HG03432 (cell line): ENCODE measurements around the gene SRGAP3.

Experiments
- ATAC-seq: cut with Tn5 transposase; IDR thresholded peaks from one replicate; pipeline ENCODE4 v1.9.1; 2021; ENCODE audit warnings: mild to moderate bottlenecking, moderate library complexity; ENCODE audit not compliant: unreplicated experiment

The SRGAP3 gene

DNA sequence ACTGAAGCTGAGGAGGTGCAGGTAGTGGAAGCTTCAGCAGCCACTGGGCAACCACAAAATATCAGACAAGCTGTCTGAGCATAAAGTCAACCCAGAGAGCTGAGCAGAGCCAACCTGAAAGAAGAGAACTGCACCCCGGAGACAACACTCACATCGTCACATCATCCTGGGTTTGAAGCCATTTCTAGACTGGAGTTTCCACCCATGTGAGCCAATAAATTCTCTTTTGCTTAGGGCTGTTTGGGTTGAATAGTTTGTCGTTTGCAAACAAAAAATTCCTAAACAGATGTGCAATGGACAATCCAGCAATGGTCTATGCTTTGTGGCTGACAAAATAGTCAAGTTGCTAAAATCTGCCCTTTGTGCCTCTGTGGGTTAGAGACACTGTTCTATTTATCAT, 270.9 kb downstream of the SRGAP3 start:
- ATAC-seq, result no peak

GRCh38 chr3:8976540-8977182, 272.8 kb downstream of the SRGAP3 start:
- no peak for ATAC-seq

GRCh38 chr3:8975081-8976020, 274.1 kb downstream of the SRGAP3 start:
- no peak for ATAC-seq

DNA sequence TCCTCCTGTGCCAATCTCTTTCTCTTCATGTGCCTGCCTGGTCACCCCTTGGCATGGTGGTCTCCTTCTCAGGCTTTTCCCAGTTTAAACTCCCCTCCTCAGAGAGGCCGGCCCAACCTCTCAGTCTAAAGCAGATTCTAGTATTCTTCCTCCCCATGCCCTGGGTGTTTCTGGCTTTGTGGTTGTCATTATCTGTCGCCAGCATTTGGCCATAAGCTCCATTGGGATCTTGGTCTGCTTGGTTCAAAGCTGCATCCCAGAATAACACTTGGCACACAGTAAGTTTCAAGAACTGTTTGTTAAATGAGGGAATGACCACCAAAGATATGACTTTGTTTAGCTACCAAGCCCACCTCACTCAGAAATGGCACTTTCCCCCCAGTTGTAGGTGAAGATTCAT, 275.0 kb downstream of the SRGAP3 start:
- no peak for ATAC-seq

DNA sequence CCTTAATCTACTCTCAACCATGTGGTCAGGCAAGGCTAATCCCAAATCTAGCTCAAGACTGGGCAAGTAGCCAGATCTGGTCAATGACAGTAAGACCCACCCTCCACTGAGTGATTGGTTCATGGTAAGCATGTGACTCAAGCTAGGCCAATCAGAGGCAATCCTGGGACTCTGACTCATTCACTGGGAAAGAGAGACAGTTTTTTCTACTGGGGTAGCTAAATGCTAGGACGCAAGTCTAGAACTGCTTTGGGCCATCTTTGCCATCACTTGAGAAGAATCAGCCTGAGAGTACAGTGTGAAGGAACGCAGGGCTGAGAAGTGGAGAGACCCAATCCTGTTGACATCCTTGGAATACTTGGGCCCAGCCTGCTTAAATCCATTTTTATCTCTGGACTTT, 276.8 kb downstream of the SRGAP3 start:
- ATAC-seq, result no peak

- peak; percentile 55 for ATAC-seq
Observed at GRCh38 chr3:8970971-8971589, 278.4 kb downstream of the SRGAP3 start.

GRCh38 chr3:8969241-8969640, 280.2 kb downstream of the SRGAP3 start:
- ATAC-seq, result no peak

- no peak for ATAC-seq
Observed at GRCh38 chr3:8968375-8968882, 281.0 kb downstream of the SRGAP3 start.

DNA sequence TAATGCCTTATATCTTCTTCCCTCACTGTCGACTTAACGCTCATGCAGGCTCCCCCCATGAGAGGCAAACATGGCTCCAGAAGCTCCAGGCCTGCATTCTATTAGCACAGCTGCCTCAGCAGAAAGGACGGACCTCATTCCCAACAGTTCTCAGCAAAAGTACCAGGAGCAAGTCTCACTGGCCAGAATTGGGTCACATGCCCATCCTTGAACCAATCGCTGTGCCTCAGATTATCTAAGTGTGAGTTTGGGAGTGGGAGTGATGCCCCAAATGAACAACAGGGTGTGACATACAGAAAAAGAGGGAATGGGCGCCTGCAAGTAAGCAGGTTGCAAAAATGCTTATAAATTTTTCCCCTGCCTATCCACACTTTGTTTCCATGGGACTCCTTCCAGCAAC, 281.9 kb downstream of the SRGAP3 start:
- ATAC-seq, result no peak

GRCh38 chr3:8966820-8967348, 282.6 kb downstream of the SRGAP3 start:
- ATAC-seq, result no peak

DNA sequence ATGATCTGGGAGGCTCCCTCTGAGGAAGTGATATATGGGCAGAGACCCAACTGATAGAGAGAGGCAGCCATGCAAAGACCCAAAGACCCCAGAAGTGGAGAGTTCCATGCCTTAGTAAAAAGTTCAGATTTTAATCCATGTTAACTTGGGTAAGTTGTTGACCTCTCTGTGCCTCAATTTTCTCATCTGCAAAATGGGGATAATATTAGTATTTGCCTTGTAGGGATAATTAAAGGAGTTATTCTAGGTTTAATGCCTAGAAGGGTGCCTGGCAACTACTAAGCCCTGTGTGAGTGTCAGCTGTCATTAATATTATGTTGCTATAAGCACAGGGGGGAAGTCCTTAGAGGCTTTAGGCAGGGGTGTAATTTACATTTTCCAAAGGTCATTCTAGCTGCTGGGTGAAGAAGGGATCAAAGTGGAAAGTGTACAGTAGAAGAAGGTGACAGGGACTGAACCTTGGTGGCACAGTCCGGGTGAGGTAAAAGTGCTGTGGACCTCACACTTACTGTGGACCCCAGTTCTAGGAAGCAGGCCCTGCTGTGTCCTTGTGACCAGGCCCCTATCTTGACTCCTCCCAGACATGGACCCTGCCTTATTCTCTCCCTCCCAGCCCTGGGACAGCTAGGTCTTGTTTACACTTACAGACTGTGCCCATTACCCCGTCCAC, 283.2 kb downstream of the SRGAP3 start:
- ATAC-seq, result no peak

DNA sequence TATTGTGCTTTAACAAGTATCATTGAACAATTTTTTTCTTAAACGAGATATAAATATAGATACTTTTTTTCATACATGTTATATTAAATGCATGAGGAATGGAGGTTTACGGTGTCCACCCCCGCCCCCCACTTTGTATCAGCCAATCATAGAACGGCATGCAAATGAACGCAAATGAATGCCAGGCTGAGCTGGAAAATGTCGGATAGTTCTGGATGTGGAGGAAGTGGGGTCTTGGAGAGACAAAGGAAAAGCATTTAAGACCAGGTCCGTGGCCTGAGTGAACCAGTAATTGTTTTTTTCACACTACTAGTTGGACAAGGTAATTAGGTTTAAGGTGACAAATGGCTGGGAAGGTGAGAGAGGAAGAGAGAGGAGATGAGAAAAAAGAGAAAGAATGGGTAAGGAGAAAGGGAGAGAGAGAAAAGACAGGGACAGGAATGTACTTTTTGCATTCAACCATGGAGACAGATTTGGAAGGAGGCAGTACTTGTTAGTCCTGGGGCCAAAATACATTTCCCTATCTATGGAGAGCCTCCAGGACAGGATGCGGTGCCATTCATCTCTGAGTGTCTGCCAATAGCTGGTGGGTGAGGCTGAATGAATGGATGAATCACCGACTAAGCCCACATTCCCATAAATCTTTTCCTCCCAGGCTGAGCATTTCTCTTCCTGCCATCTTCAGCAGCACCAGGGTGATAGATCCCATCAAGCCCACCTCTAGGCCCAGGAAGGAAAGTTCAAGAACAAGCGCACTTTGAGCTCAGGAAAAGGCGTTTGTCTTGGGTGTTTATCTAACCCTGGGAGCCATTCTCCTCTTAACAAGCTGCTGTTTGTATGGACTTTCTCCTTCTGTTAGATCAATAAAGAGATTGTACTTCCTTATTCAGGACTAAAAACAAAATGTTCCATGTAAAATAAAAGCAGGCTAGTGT, 284.7 kb downstream of the SRGAP3 start:
- ATAC-seq, result no peak

DNA sequence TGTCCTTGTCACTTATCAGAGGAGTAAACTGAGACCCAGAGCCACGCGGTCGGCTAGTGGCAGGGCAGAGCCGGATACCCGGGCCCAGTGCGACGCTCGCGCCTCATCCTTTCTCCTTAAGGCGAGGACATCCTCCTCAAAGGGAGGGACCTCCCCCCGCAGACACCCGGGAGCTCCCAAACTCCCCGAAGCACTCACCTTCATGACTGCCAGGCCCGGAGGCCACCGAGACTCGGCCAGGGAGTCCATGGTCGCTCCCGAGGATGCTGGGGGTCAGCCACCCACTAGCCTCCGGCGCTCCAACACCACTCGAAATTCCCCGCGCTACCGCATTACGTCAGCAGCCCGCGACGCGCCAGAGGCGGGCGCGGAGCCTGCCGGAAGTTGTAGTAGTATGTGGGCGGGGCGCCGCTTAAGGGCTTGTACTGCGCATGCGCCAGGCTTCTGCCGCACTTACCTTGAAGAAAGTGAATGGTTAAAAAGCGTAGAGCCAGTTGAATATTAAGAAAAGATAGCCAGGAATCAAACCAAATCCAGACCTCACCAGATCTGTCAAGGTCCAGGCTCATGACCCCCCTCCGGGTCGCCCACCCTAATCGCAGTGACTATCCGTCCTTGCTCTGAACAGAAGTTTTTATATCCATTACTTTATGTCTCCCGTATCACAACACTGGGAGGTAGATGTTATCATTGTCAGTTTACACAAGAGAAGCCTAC, 286.2 kb downstream of the SRGAP3 start, which contains the start of gene RAD18:
Gene RAD18 (minus strand): TSS at position 336 of the 717 bp plus-strand sequence. CDS start 87 bp downstream, at position 249.
- ATAC-seq, result peak; percentile 95

GRCh38 chr3:8962226-8962861, 287.1 kb downstream of the SRGAP3 start:
- no peak for ATAC-seq

GRCh38 chr3:8959668-8960067, 289.8 kb downstream of the SRGAP3 start:
- ATAC-seq, result no peak

DNA sequence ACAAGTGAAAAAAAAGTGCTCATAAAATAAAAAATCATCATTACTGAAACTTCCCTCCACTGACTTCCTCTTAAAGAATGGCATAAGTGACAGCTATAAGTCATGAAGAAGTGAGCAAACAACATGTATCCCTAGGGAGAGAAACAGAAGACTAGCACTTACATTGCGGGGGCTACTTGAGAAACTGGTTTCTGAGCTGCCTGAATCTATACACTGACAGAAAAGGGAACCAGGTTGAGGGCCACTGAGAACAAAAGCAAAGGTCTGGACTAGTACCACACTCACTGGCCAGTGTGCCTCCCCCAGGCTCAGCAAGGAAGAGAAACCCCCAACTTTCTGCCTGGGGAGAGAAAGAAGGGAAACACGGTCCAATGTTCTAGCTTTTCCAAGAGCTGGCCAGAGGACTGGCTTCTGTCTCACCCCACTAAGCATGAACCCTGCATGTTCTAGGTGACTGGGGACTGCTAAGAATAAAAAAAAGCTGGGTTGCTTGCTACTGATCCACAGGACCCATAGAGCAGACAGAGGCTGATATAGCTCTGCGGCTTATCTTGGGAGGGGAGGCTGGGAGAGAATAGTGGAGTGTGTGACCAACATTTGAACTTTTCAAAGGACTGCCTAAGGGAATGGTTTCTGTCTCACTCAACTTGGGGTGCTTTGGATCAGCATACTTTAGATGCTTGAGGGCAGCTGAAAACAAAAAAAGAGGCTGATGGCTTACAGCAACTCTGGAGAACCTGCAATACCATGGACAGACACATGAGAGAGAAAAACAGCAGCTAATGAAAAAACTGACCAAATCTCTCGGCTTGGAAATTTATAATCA, 294.3 kb downstream of the SRGAP3 start:
- peak; percentile 96 for ATAC-seq

GRCh38 chr3:8953313-8953712, 296.1 kb downstream of the SRGAP3 start:
- no peak for ATAC-seq

DNA sequence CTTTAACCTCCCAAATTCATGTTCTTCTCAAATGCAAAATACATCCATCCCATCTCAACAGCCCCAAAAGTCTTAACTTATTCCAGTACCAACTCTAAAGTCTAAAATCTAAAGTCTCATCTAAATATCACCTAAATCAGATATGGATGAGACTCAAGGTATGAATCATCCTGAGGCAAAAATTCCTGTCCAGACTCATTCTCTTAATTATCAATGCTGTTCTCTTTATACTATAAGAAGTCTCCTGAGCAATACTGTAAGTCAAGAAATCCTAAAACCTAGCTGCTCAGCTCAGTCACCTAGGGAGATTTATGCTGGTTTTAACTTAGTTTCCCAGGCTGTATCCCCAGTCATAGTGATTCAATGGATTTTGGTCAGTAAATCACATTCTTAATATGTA, 297.3 kb downstream of the SRGAP3 start:
- no peak for ATAC-seq
